ENCODE measurements around the gene SLC19A1.

SLC19A1 gene

GRCh38 chr21:45572231-45572630 lies 30.0 kb upstream of the SLC19A1 start:
- Histone ChIP-seq H3K27ac (replicated peaks) (no peak overlapping the region), H3K27me3 (ENCODE audit: insufficient read depth, poor library complexity, severe bottlenecking) (peaks cover 7% of the 10 kb centered on the region), H3K4me3 (replicated peaks; ENCODE audit: insufficient read depth, low read length) (no peak overlapping the region)
- TF ChIP-seq, protein P1, sequence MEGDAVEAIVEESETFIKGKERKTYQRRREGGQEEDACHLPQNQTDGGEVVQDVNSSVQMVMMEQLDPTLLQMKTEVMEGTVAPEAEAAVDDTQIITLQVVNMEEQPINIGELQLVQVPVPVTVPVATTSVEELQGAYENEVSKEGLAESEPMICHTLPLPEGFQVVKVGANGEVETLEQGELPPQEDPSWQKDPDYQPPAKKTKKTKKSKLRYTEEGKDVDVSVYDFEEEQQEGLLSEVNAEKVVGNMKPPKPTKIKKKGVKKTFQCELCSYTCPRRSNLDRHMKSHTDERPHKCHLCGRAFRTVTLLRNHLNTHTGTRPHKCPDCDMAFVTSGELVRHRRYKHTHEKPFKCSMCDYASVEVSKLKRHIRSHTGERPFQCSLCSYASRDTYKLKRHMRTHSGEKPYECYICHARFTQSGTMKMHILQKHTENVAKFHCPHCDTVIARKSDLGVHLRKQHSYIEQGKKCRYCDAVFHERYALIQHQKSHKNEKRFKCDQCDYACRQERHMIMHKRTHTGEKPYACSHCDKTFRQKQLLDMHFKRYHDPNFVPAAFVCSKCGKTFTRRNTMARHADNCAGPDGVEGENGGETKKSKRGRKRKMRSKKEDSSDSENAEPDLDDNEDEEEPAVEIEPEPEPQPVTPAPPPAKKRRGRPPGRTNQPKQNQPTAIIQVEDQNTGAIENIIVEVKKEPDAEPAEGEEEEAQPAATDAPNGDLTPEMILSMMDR (IDR thresholded peaks at IDR 0.05; ENCODE audit: insufficient read depth, low read length): no peak
- TF ChIP-seq SPI1 (IDR thresholded peaks at IDR 0.05; ENCODE audit: borderline replicate concordance, low read depth) (no peak), GABPA (IDR thresholded peaks at IDR 0.05; ENCODE audit: low read depth) (no peak), POLR2AphosphoS5 (IDR thresholded peaks at IDR 0.05; ENCODE audit: low read depth) (no peak)
- TF ChIP-seq, protein P2, sequence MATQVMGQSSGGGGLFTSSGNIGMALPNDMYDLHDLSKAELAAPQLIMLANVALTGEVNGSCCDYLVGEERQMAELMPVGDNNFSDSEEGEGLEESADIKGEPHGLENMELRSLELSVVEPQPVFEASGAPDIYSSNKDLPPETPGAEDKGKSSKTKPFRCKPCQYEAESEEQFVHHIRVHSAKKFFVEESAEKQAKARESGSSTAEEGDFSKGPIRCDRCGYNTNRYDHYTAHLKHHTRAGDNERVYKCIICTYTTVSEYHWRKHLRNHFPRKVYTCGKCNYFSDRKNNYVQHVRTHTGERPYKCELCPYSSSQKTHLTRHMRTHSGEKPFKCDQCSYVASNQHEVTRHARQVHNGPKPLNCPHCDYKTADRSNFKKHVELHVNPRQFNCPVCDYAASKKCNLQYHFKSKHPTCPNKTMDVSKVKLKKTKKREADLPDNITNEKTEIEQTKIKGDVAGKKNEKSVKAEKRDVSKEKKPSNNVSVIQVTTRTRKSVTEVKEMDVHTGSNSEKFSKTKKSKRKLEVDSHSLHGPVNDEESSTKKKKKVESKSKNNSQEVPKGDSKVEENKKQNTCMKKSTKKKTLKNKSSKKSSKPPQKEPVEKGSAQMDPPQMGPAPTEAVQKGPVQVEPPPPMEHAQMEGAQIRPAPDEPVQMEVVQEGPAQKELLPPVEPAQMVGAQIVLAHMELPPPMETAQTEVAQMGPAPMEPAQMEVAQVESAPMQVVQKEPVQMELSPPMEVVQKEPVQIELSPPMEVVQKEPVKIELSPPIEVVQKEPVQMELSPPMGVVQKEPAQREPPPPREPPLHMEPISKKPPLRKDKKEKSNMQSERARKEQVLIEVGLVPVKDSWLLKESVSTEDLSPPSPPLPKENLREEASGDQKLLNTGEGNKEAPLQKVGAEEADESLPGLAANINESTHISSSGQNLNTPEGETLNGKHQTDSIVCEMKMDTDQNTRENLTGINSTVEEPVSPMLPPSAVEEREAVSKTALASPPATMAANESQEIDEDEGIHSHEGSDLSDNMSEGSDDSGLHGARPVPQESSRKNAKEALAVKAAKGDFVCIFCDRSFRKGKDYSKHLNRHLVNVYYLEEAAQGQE (IDR thresholded peaks at IDR 0.05; ENCODE audit: insufficient replicate concordance, low read depth): no peak
- no peak for DNase-seq (ENCODE audit: low read depth in 1 of 2, low spot score in 1 of 2)

GRCh38 chr21:45571641-45572040 lies 29.4 kb upstream of the SLC19A1 start:
- no peak for DNase-seq (ENCODE audit: low read depth in 1 of 2, low spot score in 1 of 2)
- peaks cover 8% of the 10 kb centered on the region for H3K27me3 ChIP-seq (ENCODE audit: insufficient read depth, poor library complexity, severe bottlenecking)
- H3K27ac ChIP-seq (replicated peaks): no peak overlapping the region
- TF ChIP-seq POLR2AphosphoS5 (IDR thresholded peaks at IDR 0.05; ENCODE audit: low read depth) (no peak), SPI1 (IDR thresholded peaks at IDR 0.05; ENCODE audit: borderline replicate concordance, low read depth) (no peak), GABPA (IDR thresholded peaks at IDR 0.05; ENCODE audit: low read depth) (no peak)
- TF ChIP-seq, protein P2 (IDR thresholded peaks at IDR 0.05; ENCODE audit: insufficient replicate concordance, low read depth): no peak
- TF ChIP-seq, protein P1 (IDR thresholded peaks at IDR 0.05; ENCODE audit: insufficient read depth, low read length): no peak
- no peak overlapping the region for H3K4me3 ChIP-seq (replicated peaks; ENCODE audit: insufficient read depth, low read length)

DNA sequence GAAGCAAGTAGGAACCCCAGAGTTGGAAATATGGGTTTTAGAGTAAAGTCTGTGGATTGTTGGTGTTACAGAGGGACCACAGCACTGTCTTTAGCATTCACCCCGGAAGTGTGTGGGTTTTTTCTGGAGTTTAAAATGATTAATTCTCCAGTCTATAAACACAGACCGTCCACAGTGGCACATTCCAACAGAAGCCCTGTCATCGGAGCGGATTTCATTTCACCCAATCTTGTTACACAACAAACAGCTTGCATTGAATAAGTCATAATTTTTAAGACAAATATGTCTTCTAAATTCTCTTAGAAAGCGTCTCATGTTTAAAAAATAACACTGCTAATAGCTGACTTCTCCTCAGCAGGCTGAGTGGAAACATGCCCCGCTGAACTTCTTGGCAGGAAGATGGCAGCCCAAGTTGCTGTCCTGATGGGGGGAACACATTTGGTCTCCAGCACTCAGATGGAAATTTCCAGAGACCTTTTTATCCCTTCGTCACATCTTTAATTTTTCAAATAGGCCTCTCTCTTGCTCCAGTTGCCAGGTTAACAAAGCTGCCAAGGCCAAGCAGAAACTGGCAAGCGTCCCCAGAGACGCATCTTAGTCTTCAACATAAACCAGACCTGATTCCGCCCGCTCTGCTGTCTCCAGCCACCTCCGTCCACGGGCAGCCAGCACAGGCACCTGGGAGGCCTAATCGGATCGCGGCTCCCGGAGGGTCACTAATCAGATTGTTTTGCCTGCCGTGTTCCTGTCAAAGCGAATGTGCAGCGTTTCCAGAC lies 28.8 kb upstream of the SLC19A1 start:
- Histone ChIP-seq H3K27me3 (ENCODE audit: insufficient read depth, poor library complexity, severe bottlenecking) (peaks cover 8% of the 10 kb centered on the region), H3K27ac (replicated peaks) (no peak overlapping the region), H3K4me3 (replicated peaks; ENCODE audit: insufficient read depth, low read length) (no peak overlapping the region)
- DNase-seq (ENCODE audit: low read depth in 1 of 2, low spot score in 1 of 2): no peak
- TF ChIP-seq, protein P1 (IDR thresholded peaks at IDR 0.05; ENCODE audit: insufficient read depth, low read length): no peak
- TF ChIP-seq GABPA (IDR thresholded peaks at IDR 0.05; ENCODE audit: low read depth) (no peak), SPI1 (IDR thresholded peaks at IDR 0.05; ENCODE audit: borderline replicate concordance, low read depth) (no peak), POLR2AphosphoS5 (IDR thresholded peaks at IDR 0.05; ENCODE audit: low read depth) (no peak)
- TF ChIP-seq, protein P2 (IDR thresholded peaks at IDR 0.05; ENCODE audit: insufficient replicate concordance, low read depth): no peak

Data from HL-60 (cell line).